ENCODE measurements around the gene NCKAP5.

DNA sequence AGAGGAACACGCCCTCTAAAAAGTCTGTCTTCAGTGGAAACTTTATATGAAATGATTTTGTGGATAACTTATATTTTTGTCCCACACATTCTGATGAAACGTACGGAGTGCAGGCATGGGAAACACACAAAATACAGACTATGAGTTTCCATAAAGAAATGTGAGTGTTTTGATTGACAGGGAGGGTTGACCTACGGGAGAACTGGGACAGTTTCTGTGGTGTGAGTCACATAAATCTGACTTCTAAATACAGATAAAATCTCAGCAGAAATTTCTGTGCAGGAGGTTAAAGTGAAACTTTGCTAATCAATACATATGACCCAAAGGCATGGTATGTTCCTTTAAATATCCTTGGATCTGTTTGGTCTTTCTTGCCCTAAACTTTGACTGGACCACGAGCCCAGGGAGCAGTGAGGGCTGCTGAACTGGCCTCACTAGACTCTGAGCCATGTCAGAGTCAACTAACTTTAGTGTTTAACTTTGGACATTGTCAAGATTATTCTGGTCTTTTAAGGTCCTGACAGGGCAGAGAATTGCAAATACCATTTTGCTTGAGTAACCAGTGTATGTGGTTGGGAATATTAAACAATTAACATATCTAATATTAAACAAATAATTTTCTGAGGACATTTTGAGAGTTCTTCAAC is 691.4 kb downstream of the NCKAP5 start:
- TF ChIP-seq ADNP (tag; IDR thresholded peaks at IDR 0.05) (no peak), XRCC5 (IDR thresholded peaks at IDR 0.05; ENCODE audit: low read depth, low read length) (no peak), POLR2AphosphoS2 (IDR thresholded peaks at IDR 0.05; ENCODE audit: low read length) (no peak), POLR2A (conservative IDR thresholded peaks at IDR 0.05) (no peak), NFYB (IDR thresholded peaks at IDR 0.05; ENCODE audit: extremely low read depth, insufficient read length) (no peak)
- TF ChIP-seq, protein P1, sequence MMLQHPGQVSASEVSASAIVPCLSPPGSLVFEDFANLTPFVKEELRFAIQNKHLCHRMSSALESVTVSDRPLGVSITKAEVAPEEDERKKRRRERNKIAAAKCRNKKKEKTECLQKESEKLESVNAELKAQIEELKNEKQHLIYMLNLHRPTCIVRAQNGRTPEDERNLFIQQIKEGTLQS (IDR thresholded peaks at IDR 0.05): no peak
- TF ChIP-seq, protein P1 (CRISPR knock-in tag; conservative IDR thresholded peaks at IDR 0.05): no peak
- TF ChIP-seq, protein P2, sequence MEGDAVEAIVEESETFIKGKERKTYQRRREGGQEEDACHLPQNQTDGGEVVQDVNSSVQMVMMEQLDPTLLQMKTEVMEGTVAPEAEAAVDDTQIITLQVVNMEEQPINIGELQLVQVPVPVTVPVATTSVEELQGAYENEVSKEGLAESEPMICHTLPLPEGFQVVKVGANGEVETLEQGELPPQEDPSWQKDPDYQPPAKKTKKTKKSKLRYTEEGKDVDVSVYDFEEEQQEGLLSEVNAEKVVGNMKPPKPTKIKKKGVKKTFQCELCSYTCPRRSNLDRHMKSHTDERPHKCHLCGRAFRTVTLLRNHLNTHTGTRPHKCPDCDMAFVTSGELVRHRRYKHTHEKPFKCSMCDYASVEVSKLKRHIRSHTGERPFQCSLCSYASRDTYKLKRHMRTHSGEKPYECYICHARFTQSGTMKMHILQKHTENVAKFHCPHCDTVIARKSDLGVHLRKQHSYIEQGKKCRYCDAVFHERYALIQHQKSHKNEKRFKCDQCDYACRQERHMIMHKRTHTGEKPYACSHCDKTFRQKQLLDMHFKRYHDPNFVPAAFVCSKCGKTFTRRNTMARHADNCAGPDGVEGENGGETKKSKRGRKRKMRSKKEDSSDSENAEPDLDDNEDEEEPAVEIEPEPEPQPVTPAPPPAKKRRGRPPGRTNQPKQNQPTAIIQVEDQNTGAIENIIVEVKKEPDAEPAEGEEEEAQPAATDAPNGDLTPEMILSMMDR (IDR thresholded peaks at IDR 0.05 in 2 of 3, conservative IDR thresholded peaks at IDR 0.05 in 1 of 3; ENCODE audit: insufficient read depth in 2 of 3, low read depth in 1 of 3, low read length in 3 of 3): no peak

All from K562 (cell line).